VCaP (cell line): ENCODE data around the gene TECPR2.

Experiments
- H3K27ac ChIP-seq: fragments of 450-650 bp; 2 replicates; pipeline ENCODE4 v1.5.1; 2017
- TF ChIP-seq, protein P1 (sequence below): fragments of 450-650 bp; conservative IDR thresholded peaks from 2 replicates; pipeline ENCODE4 v1.5.1; 2017; ENCODE audit warnings: mild to moderate bottlenecking, moderate library complexity

Gene TECPR2

DNA sequence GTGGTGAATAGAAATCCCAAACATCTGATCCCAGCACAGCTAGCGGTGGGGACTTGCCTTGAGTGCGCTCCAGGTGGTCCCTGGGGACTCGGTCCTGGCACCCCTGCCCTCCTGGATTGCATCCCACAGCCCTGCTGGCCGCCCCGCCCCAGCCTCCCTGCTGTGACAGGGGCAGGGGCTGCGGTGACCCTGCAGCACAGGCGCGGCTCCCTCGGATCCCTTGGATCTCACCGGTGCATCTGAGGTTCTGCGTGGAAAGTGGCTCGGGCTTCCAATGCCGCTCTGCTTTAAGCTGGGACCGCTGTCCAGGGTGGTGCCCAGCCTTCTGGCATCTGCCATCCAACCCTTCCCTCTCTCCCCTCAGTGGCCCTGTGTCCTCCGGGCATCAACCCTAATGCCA lies 130.8 kb downstream of the TECPR2 start:
- TF ChIP-seq, protein P1, sequence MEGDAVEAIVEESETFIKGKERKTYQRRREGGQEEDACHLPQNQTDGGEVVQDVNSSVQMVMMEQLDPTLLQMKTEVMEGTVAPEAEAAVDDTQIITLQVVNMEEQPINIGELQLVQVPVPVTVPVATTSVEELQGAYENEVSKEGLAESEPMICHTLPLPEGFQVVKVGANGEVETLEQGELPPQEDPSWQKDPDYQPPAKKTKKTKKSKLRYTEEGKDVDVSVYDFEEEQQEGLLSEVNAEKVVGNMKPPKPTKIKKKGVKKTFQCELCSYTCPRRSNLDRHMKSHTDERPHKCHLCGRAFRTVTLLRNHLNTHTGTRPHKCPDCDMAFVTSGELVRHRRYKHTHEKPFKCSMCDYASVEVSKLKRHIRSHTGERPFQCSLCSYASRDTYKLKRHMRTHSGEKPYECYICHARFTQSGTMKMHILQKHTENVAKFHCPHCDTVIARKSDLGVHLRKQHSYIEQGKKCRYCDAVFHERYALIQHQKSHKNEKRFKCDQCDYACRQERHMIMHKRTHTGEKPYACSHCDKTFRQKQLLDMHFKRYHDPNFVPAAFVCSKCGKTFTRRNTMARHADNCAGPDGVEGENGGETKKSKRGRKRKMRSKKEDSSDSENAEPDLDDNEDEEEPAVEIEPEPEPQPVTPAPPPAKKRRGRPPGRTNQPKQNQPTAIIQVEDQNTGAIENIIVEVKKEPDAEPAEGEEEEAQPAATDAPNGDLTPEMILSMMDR: no peak
- no peak overlapping the region for H3K27ac ChIP-seq

DNA sequence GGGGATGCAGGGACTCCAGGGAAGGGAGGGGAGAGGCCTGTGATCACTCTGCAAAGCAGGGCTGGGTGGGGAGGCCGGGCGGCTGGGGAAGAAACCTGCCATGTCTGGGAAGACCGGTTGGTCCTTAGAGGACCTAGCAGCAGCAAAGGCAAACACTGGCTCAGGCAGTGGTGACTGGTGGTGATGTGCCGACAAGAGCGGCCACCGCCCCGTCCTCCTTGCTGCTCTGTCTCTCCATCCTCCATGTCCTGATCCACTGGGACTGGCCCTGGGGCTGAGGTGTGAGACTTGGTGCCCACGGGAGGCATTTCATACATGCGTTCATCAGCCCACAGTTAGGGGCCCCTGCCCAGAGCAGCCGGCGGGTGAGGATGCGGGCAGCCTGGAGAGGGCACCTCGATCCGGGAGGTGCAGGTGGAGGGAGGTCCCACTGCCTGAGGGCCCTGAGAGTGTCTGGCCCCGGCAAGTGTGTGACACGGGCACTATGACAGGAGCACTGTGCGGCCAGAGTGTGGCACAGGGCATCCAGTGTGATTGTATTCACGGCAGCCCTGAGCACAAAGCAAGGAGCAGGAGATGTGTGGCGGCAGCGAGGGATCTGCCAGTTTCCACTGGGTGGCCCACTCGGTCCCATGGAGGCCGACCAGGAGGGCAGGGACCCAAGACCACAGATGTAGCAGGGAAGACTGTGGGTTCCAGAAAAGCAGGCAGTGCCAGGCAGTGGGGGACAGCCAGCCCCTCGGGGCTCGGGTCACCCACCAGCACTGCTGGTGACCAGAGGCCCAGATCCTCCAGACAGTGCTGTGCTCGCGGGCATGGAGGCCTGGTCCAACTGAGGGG lies 133.0 kb downstream of the TECPR2 start:
- no peak overlapping the region for H3K27ac ChIP-seq
- TF ChIP-seq, protein P1: no peak

DNA sequence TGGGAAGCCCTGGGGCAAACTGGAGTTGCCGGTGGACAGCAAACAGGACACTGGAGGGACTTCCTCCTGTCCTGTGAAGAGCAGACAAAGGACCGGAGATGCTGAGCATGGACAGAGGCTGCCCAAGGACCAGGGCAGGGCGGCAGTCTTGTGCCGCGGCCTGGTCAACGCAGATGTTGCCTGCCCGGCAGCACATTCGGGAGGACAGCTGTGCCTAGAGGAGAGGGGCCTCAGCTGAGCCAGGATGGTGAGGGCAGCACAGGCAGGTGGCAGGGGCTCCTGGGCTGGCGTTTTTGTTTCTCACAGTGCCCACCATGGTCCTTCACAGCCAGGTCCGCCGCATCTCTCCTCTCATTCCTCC lies 133.6 kb downstream of the TECPR2 start:
- TF ChIP-seq, protein P1: no peak
- H3K27ac ChIP-seq: no peak overlapping the region

DNA sequence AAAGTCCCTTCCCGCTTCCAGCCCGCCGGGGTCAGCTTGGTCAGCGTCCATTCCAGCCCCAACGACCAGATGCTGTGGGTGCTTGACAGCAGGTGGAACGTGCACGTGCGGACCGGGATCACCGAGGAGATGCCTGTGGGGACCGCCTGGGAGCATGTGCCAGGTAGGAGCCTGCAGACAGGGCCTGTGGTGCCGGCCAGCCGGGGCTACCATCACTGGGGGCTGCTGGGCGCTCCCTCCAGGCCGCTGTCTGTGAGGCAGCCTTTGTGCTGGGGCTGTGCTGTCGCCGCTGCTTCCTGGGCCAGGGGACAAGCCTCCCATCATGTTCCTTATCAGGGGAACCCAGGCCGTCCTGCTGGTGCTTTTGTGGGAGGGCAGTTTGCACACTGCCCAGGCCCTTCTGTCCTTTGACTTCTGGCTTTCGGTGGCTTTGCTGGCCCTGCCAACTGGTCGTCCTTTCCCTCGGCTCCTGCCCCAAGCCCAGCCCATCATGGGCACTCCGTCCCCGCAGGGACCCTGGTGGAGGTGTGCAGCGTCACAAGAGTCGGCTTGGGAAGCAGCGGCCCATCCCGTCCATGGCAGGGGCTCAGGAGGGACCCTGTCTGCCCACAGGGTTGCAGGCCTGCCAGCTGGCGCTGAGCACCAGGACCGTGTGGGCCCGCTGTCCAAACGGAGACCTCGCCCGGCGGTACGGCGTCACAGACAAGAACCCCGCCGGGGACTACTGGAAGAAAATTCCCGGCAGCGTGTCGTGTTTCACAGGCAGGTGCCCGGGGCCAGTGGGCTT lies 134.4 kb downstream of the TECPR2 start:
- no peak overlapping the region for H3K27ac ChIP-seq
- TF ChIP-seq, protein P1: no peak

DNA sequence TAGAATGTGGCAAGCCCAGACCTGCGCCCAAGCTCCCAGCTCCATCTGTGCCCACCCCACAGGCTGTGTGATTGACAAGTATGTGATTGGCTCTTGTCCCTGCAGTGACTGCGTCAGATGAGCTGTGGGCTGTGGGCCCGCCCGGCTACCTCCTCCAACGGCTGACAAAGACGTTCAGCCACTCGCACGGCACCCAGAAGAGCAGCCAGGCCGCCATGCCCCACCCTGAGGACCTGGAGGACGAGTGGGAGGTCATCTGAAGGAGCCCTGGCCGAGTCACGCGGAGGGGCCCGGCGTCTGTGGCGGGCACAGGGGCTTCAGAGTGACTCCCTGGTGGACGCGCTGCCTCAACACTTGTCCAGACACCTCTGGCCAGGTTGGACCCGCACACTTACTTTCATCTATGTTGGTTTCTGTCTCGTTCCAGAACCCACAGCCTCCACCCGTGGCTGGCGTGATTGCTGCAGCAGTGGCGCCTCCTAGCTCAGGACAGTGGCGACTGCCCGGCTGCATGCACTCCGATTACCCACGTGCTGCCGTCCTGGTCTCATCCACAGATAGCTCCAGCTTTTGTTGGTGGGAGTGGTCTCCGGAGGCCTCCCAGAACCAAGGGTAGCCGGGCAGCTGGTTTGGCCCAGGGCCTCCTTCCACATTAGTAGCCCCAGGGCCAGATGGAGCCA lies 135.4 kb downstream of the TECPR2 start:
- no peak overlapping the region for H3K27ac ChIP-seq
- TF ChIP-seq, protein P1: peak; percentile 60

DNA sequence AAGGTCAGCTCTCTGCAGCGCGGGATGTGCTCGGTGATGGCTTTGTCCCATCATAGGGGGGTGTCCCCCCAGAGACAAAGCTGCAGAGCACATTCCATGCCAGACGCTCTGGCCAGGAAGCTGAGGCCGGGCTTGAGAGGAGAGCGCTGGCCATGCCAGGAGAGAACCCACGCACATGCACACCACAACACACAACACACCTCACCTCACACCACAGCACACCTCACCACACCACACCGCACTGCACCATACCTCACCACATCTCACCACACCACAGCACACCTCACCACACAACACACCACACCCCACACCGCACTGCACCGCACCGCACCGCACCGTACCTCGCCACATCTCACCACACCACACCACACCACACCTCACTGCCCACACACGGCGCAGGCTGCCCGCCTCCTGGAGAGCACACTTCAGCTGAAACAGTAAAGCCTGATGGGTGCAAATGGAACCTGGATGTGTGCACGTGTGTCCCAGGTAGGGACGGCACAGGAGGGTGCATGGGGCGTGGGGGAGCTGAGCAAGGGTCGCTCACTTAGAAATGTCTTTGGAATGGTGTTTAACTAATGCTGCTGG lies 136.0 kb downstream of the TECPR2 start:
- TF ChIP-seq, protein P1: peak; percentile 14; the same call in 1 of the 2 replicates
- no peak overlapping the region for H3K27ac ChIP-seq
